PC-3 (cell line): Measurements from ENCODE around the gene SMC1B. TPM values are rescaled to one million over a fixed set of nuclear protein-coding genes. Genes with fewer than 3 reads are reported as not detected.

ENCODE experiments used
- ATAC-seq: fragments of 200-7000 bp; cut with Tn5 transposase; 2 replicates; pipeline ENCODE4 v1.9.1; 2020; ENCODE audit warnings: mild to moderate bottlenecking, moderate library complexity
- BruUV-seq: library from RNA; stranded (reverse); fragments of 400-500 nt; replicated peaks from 2 replicates; lab custom pipeline; 2021; lab: Mats Ljungman, UMichigan
- CTCF ChIA-PET: fragments of 300-600 bp; sonication (Branson Sonifier 250); formaldehyde crosslinking; loops from one replicate; lab custom pipeline; 2022; ENCODE audit warnings: antibody characterized with exemption; lab: Charles Lee
- POLR2A ChIA-PET: fragments of 300-600 bp; sonication (Branson Sonifier 250); formaldehyde crosslinking; loops from one replicate; lab custom pipeline; 2022; ENCODE audit warnings: antibody characterized with exemption; ENCODE audit not compliant: unreplicated experiment; lab: Charles Lee
- DNase-seq: peaks from one replicate; pipeline ENCODE4 v3.0.0-alpha.2; 2015
- H2AFZ ChIP-seq: fragments of 300-600 bp; sonication (generic); 2 replicates; pipeline ENCODE4 v1.6.0; 2016; ENCODE audit warnings: antibody characterized with exemption, low read length
- H3F3A ChIP-seq: fragments of 300-600 bp; sonication (generic); one replicate; pipeline ENCODE4 v1.6.0; 2017; ENCODE audit warnings: antibody characterized with exemption, low read length, control low read depth, mild to moderate bottlenecking; ENCODE audit not compliant: unreplicated experiment
- H3K27ac ChIP-seq: fragments of 300-600 bp; sonication (generic); 2 replicates; pipeline ENCODE4 v1.5.1; 2016; ENCODE audit warnings: mild to moderate bottlenecking, low read length
- H3K27me3 ChIP-seq: fragments of 300-600 bp; sonication (generic); 2 replicates; pipeline ENCODE4 v1.6.1; 2016; ENCODE audit warnings: low read length, mixed read lengths
- H3K36me3 ChIP-seq: fragments of 300-600 bp; sonication (generic); 2 replicates; pipeline ENCODE4 v1.6.1; 2016; ENCODE audit warnings: low read depth, mixed run types, low read length, mixed read lengths
- H3K4me1 ChIP-seq: fragments of 300-600 bp; sonication (generic); 2 replicates; pipeline ENCODE4 v1.5.1; 2016; ENCODE audit warnings: low read length; ENCODE audit not compliant: insufficient read depth
- H3K4me2 ChIP-seq: fragments of 300-600 bp; sonication (generic); 2 replicates; pipeline ENCODE4 v1.6.0; 2016; ENCODE audit warnings: low read length
- H3K4me3 ChIP-seq: fragments of 300-600 bp; sonication (generic); 2 replicates; pipeline ENCODE4 v1.5.1; 2016; ENCODE audit warnings: mild to moderate bottlenecking, low read length, mixed read lengths
- H3K79me2 ChIP-seq: fragments of 300-600 bp; sonication (generic); 2 replicates; pipeline ENCODE4 v1.6.1; 2017; ENCODE audit warnings: low read length, mixed read lengths
- H3K9ac ChIP-seq: fragments of 300-600 bp; sonication (generic); 2 replicates; pipeline ENCODE4 v1.6.0; 2016; ENCODE audit warnings: mild to moderate bottlenecking, low read length
- H3K9me2 ChIP-seq: fragments of 300-600 bp; sonication (generic); replicated peaks from 2 replicates; pipeline ENCODE4 v1.6.1; 2016; ENCODE audit warnings: mixed run types, low read length, mixed read lengths
- H3K9me3 ChIP-seq: fragments of 300-600 bp; sonication (generic); 2 replicates; pipeline ENCODE4 v1.6.1; 2016; ENCODE audit warnings: low read length, mixed read lengths
- H4K20me1 ChIP-seq: fragments of 300-600 bp; sonication (generic); 2 replicates; pipeline ENCODE4 v1.6.1; 2016; ENCODE audit warnings: low read length, mixed read lengths
- CTCF ChIP-seq: fragments of 300-600 bp; sonication (generic); conservative IDR thresholded peaks from 2 replicates; pipeline ENCODE4 v1.5.1; 2017; ENCODE audit warnings: antibody characterized with exemption, low read depth, mild to moderate bottlenecking, low read length
- EZH2 ChIP-seq: fragments of 300-600 bp; sonication (generic); IDR thresholded peaks from one replicate; pipeline ENCODE4 v1.6.1; 2017; ENCODE audit warnings: antibody characterized with exemption, mild to moderate bottlenecking, low read length; ENCODE audit not compliant: unreplicated experiment
- EZH2phosphoT487 ChIP-seq: fragments of 300-600 bp; sonication (generic); IDR thresholded peaks from 2 replicates; pipeline ENCODE4 v1.6.1; 2018; ENCODE audit warnings: mild to moderate bottlenecking, antibody characterized with exemption, low read length, borderline replicate concordance
- intact Hi-C: fragments of 100-400 bp; cut with micrococcal nuclease; formaldehyde crosslinking; loops from 2 replicates; pipeline ENCODE4 v1.9.0; 2023
- total RNA-seq: library from RNA; depleted of rRNA; stranded (reverse); fragments of >200 nt; gene quantifications from 2 replicates; pipeline ENCODE4 v1.2.3, GENCODE V29; 2014

Gene SMC1B
- total RNA-seq, 1 experiment from 2014 or later: 0.04 TPM

GRCh38 chr22:45306139-45306538 is 107.3 kb downstream of the SMC1B start:
- ChIA-PET CTCF (no interaction called here), POLR2A (no interaction called here)
- no peak overlapping the region for H3K4me2 ChIP-seq
- no peaks in the 10 kb centered on the region for H3K9me3 ChIP-seq
- H3K9ac ChIP-seq: no peak overlapping the region
- BruUV-seq: no TSS peak
- H3K27ac ChIP-seq: no peak overlapping the region
- intact Hi-C loops: no loop called here
- no peaks in the 10 kb centered on the region for H3K9me2 ChIP-seq
- no peaks in the 10 kb centered on the region for H3K36me3 ChIP-seq
- peaks cover 15% of the 10 kb centered on the region for H3K4me1 ChIP-seq
- H3K27me3 ChIP-seq: no peaks in the 10 kb centered on the region
- no peak for TF ChIP-seq EZH2
- TF ChIP-seq CTCF: no peak
- TF ChIP-seq EZH2phosphoT487: no peak
- H3F3A ChIP-seq: no peaks in the 10 kb centered on the region
- H4K20me1 ChIP-seq: 0 out of 2 replicates have a peak, but pooled peaks cover 7% of the 10 kb centered on the region
- H2AFZ ChIP-seq: no peak overlapping the region
- H3K4me3 ChIP-seq: no peak overlapping the region
- ATAC-seq (no peak), DNase-seq (no peak)
- H3K79me2 ChIP-seq: peaks cover 13% of the 10 kb centered on the region

- POLR2A ChIA-PET: no interaction called here
- CTCF ChIA-PET: no interaction called here
These were observed 107.8 kb downstream of the SMC1B start for GRCh38 chr22:45305456-45306075.

More at GRCh38 chr22:45305456-45306075, 107.8 kb downstream of the SMC1B start:
- no peak overlapping the region for H3K4me2 ChIP-seq
- no peak for ATAC-seq
- H3F3A ChIP-seq: no peaks in the 10 kb centered on the region
- no peak overlapping the region for H3K4me3 ChIP-seq
- no peak overlapping the region for H3K27ac ChIP-seq
- H3K9me3 ChIP-seq: no peaks in the 10 kb centered on the region
- no peaks in the 10 kb centered on the region for H3K36me3 ChIP-seq
- no peaks in the 10 kb centered on the region for H3K27me3 ChIP-seq
- no TSS peak for BruUV-seq
- H3K79me2 ChIP-seq: peaks cover 7% of the 10 kb centered on the region
- no peak overlapping the region for H2AFZ ChIP-seq
- H3K4me1 ChIP-seq: peaks cover 15% of the 10 kb centered on the region
- 0 out of 2 replicates have a peak, but pooled peaks cover 2% of the 10 kb centered on the region for H4K20me1 ChIP-seq
- no peak for DNase-seq
- intact Hi-C loops: no loop called here
- no peak for TF ChIP-seq EZH2
- TF ChIP-seq EZH2phosphoT487: no peak
- TF ChIP-seq CTCF: no peak
- no peaks in the 10 kb centered on the region for H3K9me2 ChIP-seq
- no peak overlapping the region for H3K9ac ChIP-seq
